ENCODE data around the gene LAPTM4A.
A peak's percentile ranks its signal among the peaks of the same experiment; 100 is the strongest.

Gene LAPTM4A

GRCh38 chr2:20035955-20036666, 15.3 kb downstream of the LAPTM4A start:
- H3K36me3 ChIP-seq (ENCODE audit: insufficient read depth, low read length) = peaks cover 73% of the 10 kb centered on the region
- peaks cover 7% of the 10 kb centered on the region for H3K4me1 ChIP-seq (ENCODE audit: control insufficient read depth, insufficient read depth, low read length, unreplicated experiment)
- peaks cover 36% of the 10 kb centered on the region for H3K79me2 ChIP-seq (ENCODE audit: control insufficient read depth, insufficient read depth, low read length, unreplicated experiment)
- no peak overlapping the region for H2AFZ ChIP-seq (ENCODE audit: low read length, unreplicated experiment)
- no peak overlapping the region for H3K27ac ChIP-seq (ENCODE audit: low read depth, low read length)
- H3K4me3 ChIP-seq (ENCODE audit: low read depth, low read length) = no peak overlapping the region
- H3K27me3 ChIP-seq (ENCODE audit: insufficient read depth, low read length) = no peaks in the 10 kb centered on the region

- peaks cover 75% of the 10 kb centered on the region for H3K36me3 ChIP-seq (ENCODE audit: insufficient read depth, low read length)
- no peaks in the 10 kb centered on the region for H3K4me1 ChIP-seq (ENCODE audit: control insufficient read depth, insufficient read depth, low read length, unreplicated experiment)
- no peak overlapping the region for H2AFZ ChIP-seq (ENCODE audit: low read length, unreplicated experiment)
- no peak overlapping the region for H3K27ac ChIP-seq (ENCODE audit: low read depth, low read length)
- peaks cover 24% of the 10 kb centered on the region for H3K79me2 ChIP-seq (ENCODE audit: control insufficient read depth, insufficient read depth, low read length, unreplicated experiment)
- H3K27me3 ChIP-seq (ENCODE audit: insufficient read depth, low read length) = no peaks in the 10 kb centered on the region
- H3K4me3 ChIP-seq (ENCODE audit: low read depth, low read length) = no peak overlapping the region
These were observed 16.6 kb downstream of the LAPTM4A start for GRCh38 chr2:20034821-20035220.

GRCh38 chr2:20034218-20034617, 17.2 kb downstream of the LAPTM4A start:
- peaks cover 76% of the 10 kb centered on the region for H3K36me3 ChIP-seq (ENCODE audit: insufficient read depth, low read length)
- no peak overlapping the region for H3K27ac ChIP-seq (ENCODE audit: low read depth, low read length)
- no peak overlapping the region for H3K4me3 ChIP-seq (ENCODE audit: low read depth, low read length)
- no peak overlapping the region for H2AFZ ChIP-seq (ENCODE audit: low read length, unreplicated experiment)
- H3K4me1 ChIP-seq (ENCODE audit: control insufficient read depth, insufficient read depth, low read length, unreplicated experiment) = no peaks in the 10 kb centered on the region
- peaks cover 23% of the 10 kb centered on the region for H3K79me2 ChIP-seq (ENCODE audit: control insufficient read depth, insufficient read depth, low read length, unreplicated experiment)
- H3K27me3 ChIP-seq (ENCODE audit: insufficient read depth, low read length) = no peaks in the 10 kb centered on the region

GRCh38 chr2:20033322-20033721, 18.1 kb downstream of the LAPTM4A start:
- H3K4me3 ChIP-seq (ENCODE audit: low read depth, low read length) = no peak overlapping the region
- no peaks in the 10 kb centered on the region for H3K4me1 ChIP-seq (ENCODE audit: control insufficient read depth, insufficient read depth, low read length, unreplicated experiment)
- no peaks in the 10 kb centered on the region for H3K27me3 ChIP-seq (ENCODE audit: insufficient read depth, low read length)
- H2AFZ ChIP-seq (ENCODE audit: low read length, unreplicated experiment) = no peak overlapping the region
- peaks cover 79% of the 10 kb centered on the region for H3K36me3 ChIP-seq (ENCODE audit: insufficient read depth, low read length)
- H3K79me2 ChIP-seq (ENCODE audit: control insufficient read depth, insufficient read depth, low read length, unreplicated experiment) = peaks cover 16% of the 10 kb centered on the region
- H3K27ac ChIP-seq (ENCODE audit: low read depth, low read length) = no peak overlapping the region

GRCh38 chr2:20030224-20030623, 21.2 kb downstream of the LAPTM4A start:
- H3K27me3 ChIP-seq (ENCODE audit: insufficient read depth, low read length) = no peaks in the 10 kb centered on the region
- H3K4me3 ChIP-seq (ENCODE audit: low read depth, low read length) = no peak overlapping the region
- peaks cover 3% of the 10 kb centered on the region for H3K79me2 ChIP-seq (ENCODE audit: control insufficient read depth, insufficient read depth, low read length, unreplicated experiment)
- H3K4me1 ChIP-seq (ENCODE audit: control insufficient read depth, insufficient read depth, low read length, unreplicated experiment) = no peaks in the 10 kb centered on the region
- peaks cover 69% of the 10 kb centered on the region for H3K36me3 ChIP-seq (ENCODE audit: insufficient read depth, low read length)
- no peak overlapping the region for H2AFZ ChIP-seq (ENCODE audit: low read length, unreplicated experiment)
- H3K27ac ChIP-seq (ENCODE audit: low read depth, low read length) = no peak overlapping the region

- Histone ChIP-seq H3K79me2 (ENCODE audit: control insufficient read depth, insufficient read depth, low read length, unreplicated experiment) (peaks cover 3% of the 10 kb centered on the region), H3K27ac (ENCODE audit: low read depth, low read length) (peak overlapping the region; percentile 25; the same call in 1 of the 2 replicates), H3K4me1 (ENCODE audit: control insufficient read depth, insufficient read depth, low read length, unreplicated experiment) (no peaks in the 10 kb centered on the region), H3K27me3 (ENCODE audit: insufficient read depth, low read length) (no peaks in the 10 kb centered on the region), H3K36me3 (ENCODE audit: insufficient read depth, low read length) (peaks cover 58% of the 10 kb centered on the region), H2AFZ (ENCODE audit: low read length, unreplicated experiment) (no peak overlapping the region), H3K4me3 (ENCODE audit: low read depth, low read length) (no peak overlapping the region)
These were observed 23.6 kb downstream of the LAPTM4A start for GRCh38 chr2:20027705-20028434.

- no peak overlapping the region for H3K27ac ChIP-seq (ENCODE audit: low read depth, low read length)
- H3K79me2 ChIP-seq (ENCODE audit: control insufficient read depth, insufficient read depth, low read length, unreplicated experiment) = peaks cover 3% of the 10 kb centered on the region
These were observed 24.2 kb downstream of the LAPTM4A start for GRCh38 chr2:20027260-20027677.

GRCh38 chr2:20025065-20025786, 26.2 kb downstream of the LAPTM4A start:
- no peaks in the 10 kb centered on the region for H3K27me3 ChIP-seq (ENCODE audit: insufficient read depth, low read length)
- H3K79me2 ChIP-seq (ENCODE audit: control insufficient read depth, insufficient read depth, low read length, unreplicated experiment) = peaks cover 3% of the 10 kb centered on the region
- no peak overlapping the region for H2AFZ ChIP-seq (ENCODE audit: low read length, unreplicated experiment)
- peaks cover 33% of the 10 kb centered on the region for H3K36me3 ChIP-seq (ENCODE audit: insufficient read depth, low read length)
- no peaks in the 10 kb centered on the region for H3K4me1 ChIP-seq (ENCODE audit: control insufficient read depth, insufficient read depth, low read length, unreplicated experiment)
- H3K27ac ChIP-seq (ENCODE audit: low read depth, low read length) = no peak overlapping the region
- H3K4me3 ChIP-seq (ENCODE audit: low read depth, low read length) = no peak overlapping the region

More at GRCh38 chr2:20027260-20027677, 24.2 kb downstream of the LAPTM4A start:
- H3K27me3 ChIP-seq (ENCODE audit: insufficient read depth, low read length) = no peaks in the 10 kb centered on the region
- peaks cover 52% of the 10 kb centered on the region for H3K36me3 ChIP-seq (ENCODE audit: insufficient read depth, low read length)
- H3K4me1 ChIP-seq (ENCODE audit: control insufficient read depth, insufficient read depth, low read length, unreplicated experiment) = no peaks in the 10 kb centered on the region
- no peak overlapping the region for H2AFZ ChIP-seq (ENCODE audit: low read length, unreplicated experiment)
- no peak overlapping the region for H3K4me3 ChIP-seq (ENCODE audit: low read depth, low read length)

- Histone ChIP-seq H3K27me3 (ENCODE audit: insufficient read depth, low read length) (no peaks in the 10 kb centered on the region), H2AFZ (ENCODE audit: low read length, unreplicated experiment) (no peak overlapping the region), H3K36me3 (ENCODE audit: insufficient read depth, low read length) (peaks cover 23% of the 10 kb centered on the region), H3K79me2 (ENCODE audit: control insufficient read depth, insufficient read depth, low read length, unreplicated experiment) (no peaks in the 10 kb centered on the region), H3K4me1 (ENCODE audit: control insufficient read depth, insufficient read depth, low read length, unreplicated experiment) (no peaks in the 10 kb centered on the region), H3K4me3 (ENCODE audit: low read depth, low read length) (no peak overlapping the region), H3K27ac (ENCODE audit: low read depth, low read length) (no peak overlapping the region)
These were observed 27.7 kb downstream of the LAPTM4A start for GRCh38 chr2:20023688-20024087.

- Histone ChIP-seq H3K27me3 (ENCODE audit: insufficient read depth, low read length) (no peaks in the 10 kb centered on the region), H3K79me2 (ENCODE audit: control insufficient read depth, insufficient read depth, low read length, unreplicated experiment) (no peaks in the 10 kb centered on the region), H3K4me3 (ENCODE audit: low read depth, low read length) (no peak overlapping the region), H3K36me3 (ENCODE audit: insufficient read depth, low read length) (peaks cover 9% of the 10 kb centered on the region; the same call in 1 of the 2 replicates), H3K27ac (ENCODE audit: low read depth, low read length) (no peak overlapping the region), H3K4me1 (ENCODE audit: control insufficient read depth, insufficient read depth, low read length, unreplicated experiment) (no peaks in the 10 kb centered on the region), H2AFZ (ENCODE audit: low read length, unreplicated experiment) (no peak overlapping the region)
These were observed 29.9 kb downstream of the LAPTM4A start for GRCh38 chr2:20021405-20022009.

Data from ACC112 (cell line).